Tibial artery (tissue), 4 donors: ENCODE data around the gene CSNK1D.

Source experiments
- DNase-seq, 2 donors: peaks; one replicate each; pipeline ENCODE4 v3.0.0-alpha.2; 2019
- H3K27ac ChIP-seq, 2 donors: fragments of 200-600 bp; sonication (generic) in 1 of 2; 1 replicate in 1 of 2; 2 replicates in 1 of 2; pipeline ENCODE4 v1.5.1; 2018 to 2019; ENCODE audit warnings: mild to moderate bottlenecking in 1 of 2
- H3K27me3 ChIP-seq, 2 donors: fragments of 200-600 bp; sonication (generic) in 1 of 2; one replicate each; pipeline versions ENCODE4 v1.5.1 to v1.6.0; 2016 to 2019
- H3K36me3 ChIP-seq, 3 donors: fragments of 200-600 bp; sonication (generic) in 2 of 3; one replicate each; pipeline ENCODE4 v1.5.1; 2016 to 2019; ENCODE audit warnings: mild to moderate bottlenecking in 2 of 3
- H3K4me1 ChIP-seq, 4 donors: fragments of 200-600 bp; sonication (generic) in 2 of 4; 1 replicate in 3 of 4; 2 replicates in 1 of 4; pipeline ENCODE4 v1.5.1; 2016 to 2019
- H3K4me3 ChIP-seq, 2 donors: fragments of 200-600 bp; sonication (generic) in 1 of 2; 1 replicate in 1 of 2; 2 replicates in 1 of 2; pipeline ENCODE4 v1.5.1; 2018 to 2019; ENCODE audit warnings: mild to moderate bottlenecking in 2 of 2
- H3K9me3 ChIP-seq, 3 donors: fragments of 200-600 bp; sonication (generic) in 1 of 3; one replicate each; pipeline ENCODE4 v1.5.1; 2016 to 2019
- CTCF ChIP-seq, 2 experiments: fragments of 200-600 bp in 1 of 2; fragments of 450-650 bp in 1 of 2; IDR thresholded peaks; one replicate each; pipeline ENCODE4 v1.5.1; 2017 to 2019; ENCODE audit warnings: antibody characterized with exemption in 2 of 2, mild to moderate bottlenecking in 1 of 2, moderate library complexity in 1 of 2
- intact Hi-C: fragments of 100-400 bp; cut with DNase I; formaldehyde crosslinking; loops from one replicate; pipeline ENCODE4 v1.15.0; 2023; ENCODE audit warnings: low total_unique reads

CSNK1D gene

GRCh38 chr17:82229698-82230608 is 43.5 kb downstream of the CSNK1D start:
- no peaks in the 10 kb centered on the region for H3K36me3 ChIP-seq
- H3K9me3 ChIP-seq, result no peaks in the 10 kb centered on the region
- H3K27ac ChIP-seq, result peak overlapping the region; percentile 82 to 92
- intact Hi-C loops, result no loop called here
- peak overlapping the region; percentile 56 to 58 for H3K4me3 ChIP-seq
- H3K27me3 ChIP-seq, result peaks cover 0 to 33% of the 10 kb centered on the region in 2 donors
- peak in 1 of 2 donors; percentile 70 for DNase-seq
- TF ChIP-seq CTCF (IDR thresholded peaks at IDR 0.05), result no peak
- peaks cover 0 to 53% (median 42%) of the 10 kb centered on the region in 4 donors for H3K4me1 ChIP-seq

- intact Hi-C loops, result no loop called here
- Histone ChIP-seq H3K4me1 (peaks cover 0 to 53% (median 42%) of the 10 kb centered on the region in 4 donors), H3K9me3 (no peaks in the 10 kb centered on the region), H3K36me3 (no peaks in the 10 kb centered on the region), H3K27me3 (peaks cover 0 to 33% of the 10 kb centered on the region in 2 donors), H3K4me3 (peak within 1 kb of the TSS; percentile 56 to 58), H3K27ac (peak within 1 kb of the TSS; percentile 82 to 92)
- DNase-seq, result peak in 1 of 2 donors; percentile 76
- TF ChIP-seq CTCF (IDR thresholded peaks at IDR 0.05), result no peak
Measured at GRCh38 chr17:82228842-82229697, 44.4 kb downstream of the CSNK1D start, which contains the start of gene SLC16A3. Gene SLC16A3 (plus strand): TSS chr17:82229042. CDS start chr17:82236009, 6,967 bp downstream.

- peak overlapping the region; percentile 56 to 58 for H3K4me3 ChIP-seq
- DNase-seq, result peak in 1 of 2 donors; percentile 79
- peaks cover 0 to 50% (median 42%) of the 10 kb centered on the region in 4 donors for H3K4me1 ChIP-seq
- H3K27ac ChIP-seq, result peak overlapping the region; percentile 81 to 82
- intact Hi-C loops, result no loop called here
- no peak for TF ChIP-seq CTCF (IDR thresholded peaks at IDR 0.05)
- H3K27me3 ChIP-seq, result peaks cover 0 to 33% of the 10 kb centered on the region in 2 donors
- H3K36me3 ChIP-seq, result no peaks in the 10 kb centered on the region
- H3K9me3 ChIP-seq, result no peaks in the 10 kb centered on the region
Measured at GRCh38 chr17:82228278-82228841, 45.1 kb downstream of the CSNK1D start.

GRCh38 chr17:82227629-82228277 is 45.7 kb downstream of the CSNK1D start:
- Histone ChIP-seq H3K4me1 (peaks cover 0 to 45% (median 41%) of the 10 kb centered on the region in 4 donors), H3K36me3 (no peaks in the 10 kb centered on the region), H3K4me3 (peak overlapping the region; percentile 56 to 58), H3K27ac (peak overlapping the region; percentile 81 to 82), H3K9me3 (no peaks in the 10 kb centered on the region), H3K27me3 (peaks cover 0 to 33% of the 10 kb centered on the region in 2 donors)
- no peak for TF ChIP-seq CTCF (IDR thresholded peaks at IDR 0.05)
- intact Hi-C loops, result no loop called here
- no peak for DNase-seq
